Gastroesophageal sphincter (tissue), 3 donors: ENCODE results near the gene ZNF417.

Experiments used
- CTCF ChIP-seq, 4 experiments: fragments of 200-600 bp in 2 of 4; fragments of 450-650 bp in 2 of 4; sonication (generic) in 1 of 4; IDR thresholded peaks; one replicate each; pipeline ENCODE4 v1.5.1; 2017 to 2019; ENCODE audit warnings: antibody characterized with exemption in 4 of 4, mild to moderate bottlenecking in 2 of 4, moderate library complexity in 2 of 4
- EP300 ChIP-seq: sonication (generic); formaldehyde crosslinking; IDR thresholded peaks from one replicate; pipeline ENCODE4 v1.6.1; 2017; ENCODE audit warnings: antibody characterized with exemption, mild to moderate bottlenecking
- POLR2A ChIP-seq, 2 donors: fragments of 450-650 bp; IDR thresholded peaks; one replicate each; pipeline ENCODE4 v1.6.1; 2017; ENCODE audit warnings: antibody characterized with exemption in 2 of 2, mild to moderate bottlenecking in 2 of 2, moderate library complexity in 1 of 2
- POLR2AphosphoS5 ChIP-seq: sonication (generic); formaldehyde crosslinking; IDR thresholded peaks from one replicate; pipeline ENCODE4 v1.6.1; 2017; ENCODE audit warnings: antibody characterized with exemption

- TF ChIP-seq CTCF (IDR thresholded peaks at IDR 0.05) (no peak), POLR2AphosphoS5 (no peak), POLR2A (IDR thresholded peaks at IDR 0.05) (no peak), EP300 (no peak)
Measured at GRCh38 chr19:57946316-57946715, 29.9 kb upstream of the ZNF417 start.
